Hindlimb muscle (tissue), 1 donor: ENCODE results near the gene KIAA0513. TPM values are rescaled to one million over a fixed set of nuclear protein-coding genes. Genes with fewer than 3 reads are reported as not detected.

Source experiments
- DNase-seq: peaks from one replicate; pipeline ENCODE4 v3.0.0-alpha.2; 2013
- polyA plus RNA-seq: library from polyadenylated mRNA; unstranded; fragments of 120-200 nt; gene quantifications from one replicate; pipeline ENCODE4 v1.2.1, GENCODE V29; 2013; ENCODE audit not compliant: insufficient read length

The KIAA0513 gene
- polyA plus RNA-seq, 1 donor: 1.6 TPM

GRCh38 chr16:85004587-85005205 lies 22.9 kb upstream of the KIAA0513 start:
- DNase-seq: no peak

GRCh38 chr16:85005285-85006069 lies 22.1 kb upstream of the KIAA0513 start:
- DNase-seq: no peak

- no peak for DNase-seq
Observed at GRCh38 chr16:85006639-85007038, 21.0 kb upstream of the KIAA0513 start.

DNA sequence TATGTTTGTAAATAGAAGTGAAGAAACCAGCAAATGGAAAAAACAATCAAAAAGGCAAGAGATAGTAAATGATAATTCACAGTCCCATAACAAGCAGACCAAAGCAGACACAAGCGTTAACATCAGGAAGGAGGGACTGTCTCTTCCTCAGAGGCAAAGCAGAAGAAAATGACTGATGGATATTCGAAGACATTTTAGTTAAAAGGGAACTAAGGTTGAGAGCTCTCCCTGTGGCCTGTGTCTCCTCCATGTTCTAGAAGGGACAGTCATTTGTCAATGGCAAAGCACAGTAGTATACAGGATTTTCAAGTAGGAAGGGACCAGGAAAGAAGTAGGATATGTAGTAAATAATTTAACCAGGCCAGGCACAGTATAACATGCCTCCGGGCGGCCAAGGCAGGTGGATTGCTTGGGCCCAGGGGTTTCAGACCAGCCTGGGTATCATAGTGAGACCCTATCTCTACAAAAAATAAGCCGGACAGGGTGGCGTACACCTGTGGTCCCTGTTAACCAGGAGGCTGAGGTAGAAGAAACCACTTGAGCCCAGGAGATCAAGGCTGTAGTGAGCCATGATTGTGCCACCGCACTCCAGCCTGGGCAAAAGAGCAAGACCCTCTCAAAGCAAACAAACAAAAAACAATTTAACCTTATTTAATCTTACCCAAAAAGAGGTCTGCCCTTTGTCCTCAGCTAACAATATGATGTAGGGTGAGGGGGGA lies 19.9 kb upstream of the KIAA0513 start:
- no peak for DNase-seq

- DNase-seq: no peak
Observed at GRCh38 chr16:85008271-85008670, 19.3 kb upstream of the KIAA0513 start.

GRCh38 chr16:85010446-85010930 lies 17.1 kb upstream of the KIAA0513 start:
- DNase-seq: no peak

- peak; percentile 93 for DNase-seq
Observed at GRCh38 chr16:85010931-85011845, 16.4 kb upstream of the KIAA0513 start, which contains the start of gene ZDHHC7. TSS of gene ZDHHC7 (minus strand) at chr16:85011535. CDS start at chr16:84990618, 20,917 bp downstream.

DNA sequence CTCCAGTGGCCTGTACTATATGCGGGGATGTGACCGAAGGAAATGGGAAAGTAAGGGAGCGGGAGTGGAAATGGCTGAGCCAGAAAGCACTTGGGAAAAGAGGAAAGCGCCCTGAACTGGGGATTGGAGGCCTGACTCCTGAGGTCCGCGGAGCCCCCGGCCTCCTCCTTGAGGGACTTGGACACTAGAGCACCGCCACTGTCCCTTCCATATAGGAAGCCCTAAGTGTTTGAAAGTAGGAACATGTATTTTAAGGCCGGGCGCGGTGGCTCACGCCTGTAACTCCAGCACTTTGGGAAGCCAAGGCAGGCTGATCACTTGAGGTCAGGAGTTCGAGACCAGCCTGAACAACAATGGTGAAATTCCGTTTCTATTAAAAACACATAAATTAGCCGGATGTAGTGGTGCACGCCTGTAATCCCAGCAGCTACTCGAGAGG lies 15.7 kb upstream of the KIAA0513 start:
- no peak for DNase-seq

DNA sequence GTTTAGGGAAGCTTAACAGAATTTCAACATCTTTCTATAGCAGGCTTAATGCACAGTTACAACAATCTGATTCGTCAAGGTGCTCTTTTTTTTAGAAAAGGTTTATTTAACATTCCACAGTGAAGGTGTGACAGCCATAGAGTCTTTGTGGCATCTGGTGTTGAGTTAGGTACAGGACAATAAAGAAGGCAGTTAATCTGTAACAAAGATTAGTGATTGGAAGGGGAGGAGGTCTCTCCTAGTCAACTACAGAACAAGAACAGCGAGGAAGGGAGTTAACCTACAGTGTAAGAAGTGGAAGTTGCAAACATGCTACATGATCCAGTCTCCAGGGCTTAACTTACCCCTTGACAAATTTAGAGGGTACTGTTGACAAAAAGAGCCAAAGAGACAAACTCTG lies 13.3 kb upstream of the KIAA0513 start:
- no peak for DNase-seq

- no peak for DNase-seq
Observed at GRCh38 chr16:85015481-85016187, 12.0 kb upstream of the KIAA0513 start.

DNA sequence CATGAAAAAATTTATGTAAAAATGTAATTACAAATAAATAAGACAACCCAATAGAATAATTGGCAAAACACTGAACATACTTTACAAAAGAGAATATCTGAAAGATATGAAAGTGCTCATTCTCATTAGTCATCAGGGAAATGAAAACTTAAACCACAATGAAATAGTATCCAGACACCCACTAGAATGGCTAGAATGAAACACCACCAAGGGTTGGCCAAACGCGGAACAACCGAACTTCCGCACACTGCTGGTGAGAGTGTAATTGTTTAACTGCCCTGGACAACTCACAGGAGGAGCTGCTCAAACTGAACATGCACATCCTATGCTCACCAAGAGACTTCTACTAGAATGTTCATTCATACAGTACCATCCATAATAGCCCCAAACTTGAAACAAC lies 10.4 kb upstream of the KIAA0513 start:
- DNase-seq: no peak

DNA sequence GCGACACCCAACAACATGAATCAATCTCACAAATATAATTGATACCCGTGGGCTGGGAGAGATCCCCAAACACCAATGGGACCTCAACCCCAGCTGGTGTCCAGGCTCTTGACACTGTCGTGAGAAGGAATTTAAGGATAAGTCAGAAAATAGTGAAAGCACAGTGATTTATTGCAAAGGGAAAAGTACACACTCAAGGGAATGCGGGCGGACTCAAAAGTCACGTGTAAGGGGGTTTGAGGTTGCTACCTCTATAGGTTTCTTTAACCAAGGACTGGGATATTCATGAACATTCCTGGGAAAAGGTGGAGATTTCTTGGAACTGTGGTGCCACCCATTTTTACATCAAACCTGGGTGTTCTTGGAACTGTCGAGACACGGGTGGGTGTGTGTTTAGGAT lies 10.0 kb upstream of the KIAA0513 start:
- no peak for DNase-seq

DNA sequence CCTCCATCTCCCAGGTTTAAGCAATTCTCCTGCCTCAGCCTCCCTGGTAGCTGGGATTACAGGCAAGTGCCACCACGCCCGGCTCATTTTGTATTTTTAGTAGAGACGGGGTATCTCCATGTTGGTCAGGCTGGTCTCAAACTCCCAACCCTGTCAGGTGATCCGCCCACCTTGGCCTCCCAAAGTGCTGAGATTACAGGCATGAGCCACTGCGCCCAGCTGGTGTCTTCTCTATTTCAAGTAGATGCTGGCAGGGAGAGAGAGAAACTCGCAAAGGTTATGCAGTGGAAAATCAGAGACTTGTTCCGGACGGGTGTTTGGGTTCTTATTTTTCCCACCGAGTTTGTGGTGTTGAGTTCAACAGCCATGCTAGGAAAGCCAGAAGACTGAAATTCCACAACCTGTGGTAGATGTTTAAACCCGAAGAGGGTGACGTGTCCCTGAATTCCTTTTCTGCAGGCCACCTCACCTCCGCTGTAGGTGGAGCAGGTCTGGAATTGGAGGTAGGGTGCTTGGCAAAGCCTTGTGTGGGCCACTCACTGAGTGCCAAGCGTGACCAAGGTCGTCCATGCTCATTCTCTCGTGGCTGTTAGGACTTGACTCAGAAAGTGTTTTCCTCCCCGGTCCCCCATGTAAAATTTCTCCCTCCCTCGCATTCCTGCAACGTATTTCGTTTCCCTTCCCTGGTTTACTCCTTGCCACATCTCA lies 8.9 kb upstream of the KIAA0513 start:
- no peak for DNase-seq

DNA sequence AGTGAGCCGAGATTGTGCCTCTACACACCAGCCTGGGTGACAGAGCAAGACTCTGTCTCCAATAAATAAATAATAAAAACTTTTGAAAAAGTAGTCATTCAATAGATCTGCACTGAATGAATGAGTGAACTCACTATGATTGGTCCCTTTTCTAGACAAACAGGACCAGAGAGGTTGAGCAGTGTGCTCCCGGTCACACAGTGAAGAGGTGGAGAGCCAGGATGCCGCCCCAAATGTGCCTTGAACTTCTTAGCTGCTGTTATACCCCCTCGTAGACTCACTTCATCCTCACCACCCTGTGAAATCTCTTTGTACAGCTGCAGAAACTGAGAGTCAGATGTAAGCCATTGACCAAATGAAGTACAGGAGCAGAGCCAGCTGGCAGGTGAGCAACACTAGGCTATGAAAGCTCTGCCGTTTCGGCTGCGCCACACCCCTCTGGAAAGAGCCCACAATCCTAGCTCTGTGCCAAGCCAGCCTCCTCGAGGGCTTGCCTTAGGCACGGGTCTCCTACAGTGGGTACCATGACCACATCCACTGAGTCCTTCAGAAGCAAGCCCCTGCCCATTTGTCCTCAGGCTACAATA lies 7.8 kb upstream of the KIAA0513 start:
- no peak for DNase-seq

DNA sequence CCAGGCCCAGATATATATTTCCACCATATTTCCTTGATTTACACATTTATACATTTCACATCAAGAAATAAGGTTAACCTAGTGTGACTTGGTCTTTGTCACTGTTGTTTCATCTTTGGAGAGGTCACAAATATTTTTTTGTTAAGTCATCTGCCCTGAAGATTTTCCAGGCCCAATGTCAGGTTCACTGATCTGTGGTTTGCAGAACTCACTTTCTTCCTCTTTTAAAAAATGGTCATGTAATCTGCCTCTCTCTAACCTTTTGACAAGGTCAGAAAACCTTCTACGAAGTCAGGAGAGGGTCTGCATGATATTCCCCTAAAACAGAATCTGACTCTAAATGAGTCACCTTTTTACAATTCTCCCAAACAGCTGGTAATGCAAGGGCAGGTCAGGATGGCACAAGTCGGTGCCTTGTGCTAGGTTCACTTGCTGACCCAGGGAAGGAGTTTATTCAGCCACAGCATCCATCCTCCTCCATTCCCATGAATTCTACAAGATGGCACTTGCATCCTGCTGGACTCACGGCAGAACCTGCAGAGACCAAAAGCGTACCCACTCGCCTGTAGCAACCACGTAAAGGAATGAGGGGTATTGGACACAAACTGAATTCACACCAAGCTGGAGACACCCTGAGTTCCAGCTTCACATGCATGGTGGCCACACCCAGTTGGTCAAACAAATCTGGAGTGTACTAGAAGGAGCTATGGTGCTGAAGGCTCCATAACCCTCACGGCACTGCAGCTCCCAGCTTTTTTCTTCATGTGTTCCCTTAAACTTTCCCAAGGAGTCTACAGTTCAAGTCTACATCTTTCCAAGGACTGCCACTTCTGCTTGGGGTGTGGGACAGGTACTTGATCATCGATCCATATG lies 1.6 kb upstream of the KIAA0513 start:
- DNase-seq: no peak

- no peak for DNase-seq
Observed at GRCh38 chr16:85026703-85027102, 892 bp upstream of the KIAA0513 start.

- no peak for DNase-seq
Observed at GRCh38 chr16:85027958-85028684, 526 bp downstream of the KIAA0513 start.

GRCh38 chr16:85028685-85029407 lies 1.3 kb downstream of the KIAA0513 start:
- DNase-seq: no peak
